HepG2 (cell line): ENCODE measurements around the gene KDM5B. TPM values are rescaled to one million over a fixed set of nuclear protein-coding genes. Genes with fewer than 3 reads are reported as not detected.
A peak's percentile ranks its signal among the peaks of the same experiment; 100 is the strongest.

Experiments used
- ATAC-seq: fragments of 200-7000 bp; cut with Tn5 transposase; 3 replicates; pipeline ENCODE4 v1.9.1; 2020; ENCODE audit warnings: mild to moderate bottlenecking, moderate library complexity
- BruUV-seq: library from RNA; stranded (reverse); fragments of 400-500 nt; replicated peaks from 2 replicates; lab custom pipeline; 2021; lab: Mats Ljungman, UMichigan
- CTCF ChIA-PET: fragments of 300-600 bp; formaldehyde crosslinking; extraction: SDS; loops from one replicate; lab custom pipeline; 2021; ENCODE audit warnings: low total read pairs, inconsistent platforms, low intra/inter-chr PET ratio; lab: Yijun Ruan, JAX
- POLR2A ChIA-PET: fragments of 350-600 bp; sonication (Branson Sonifier 250); formaldehyde crosslinking; loops from one replicate; lab custom pipeline; 2020; ENCODE audit warnings: antibody characterized with exemption, inconsistent platforms; lab: Yijun Ruan, JAX
- DNase-seq: peaks from one replicate; pipeline ENCODE4 v3.0.0-alpha.2; 2015; ENCODE audit warnings: low spot score
- FAIRE-seq: peaks from 3 replicates; lab custom pipeline; 2011; peaks lifted over from hg19 to GRCh38; lab: Jason Lieb, UNC
- H2AFZ ChIP-seq: one replicate; pipeline ENCODE4 v1.6.1; 2011; ENCODE audit warnings: low read length, inconsistent platforms
- H3K27ac ChIP-seq: fragments of 300-600 bp; 3 replicates; pipeline ENCODE4 v1.8.0; 2011; ENCODE audit warnings: mixed run types, mild to moderate bottlenecking, mixed read lengths, low read length, inconsistent platforms; ENCODE audit not compliant: insufficient read depth; ENCODE audit errors: extremely low read length
- H3K27me3 ChIP-seq, 2 experiments: fragments of 200-600 bp in 1 of 2; 2 replicates in 1 of 2; 3 replicates in 1 of 2; pipeline versions ENCODE4 v1.6.0 to v1.8.0; 2011; ENCODE audit warnings: low read length in 2 of 2, mild to moderate bottlenecking in 2 of 2, moderate library complexity in 2 of 2, inconsistent platforms in 1 of 2; ENCODE audit not compliant: insufficient read depth in 2 of 2, control insufficient read depth in 1 of 2
- H3K36me3 ChIP-seq, 2 experiments: fragments of 200-600 bp in 1 of 2; replicated peaks in 1 of 2; 2 replicates in 1 of 2; 3 replicates in 1 of 2; pipeline versions ENCODE4 v1.5.1 to v1.8.0; 2011; ENCODE audit warnings: low read length in 2 of 2, inconsistent platforms in 1 of 2; ENCODE audit not compliant: insufficient read depth in 2 of 2, control insufficient read depth in 1 of 2
- H3K4me1 ChIP-seq: 2 replicates; pipeline ENCODE4 v1.5.1; 2012; ENCODE audit warnings: low read length, inconsistent platforms; ENCODE audit not compliant: insufficient read depth
- H3K4me2 ChIP-seq: 2 replicates; pipeline ENCODE4 v1.6.0; 2011; ENCODE audit warnings: low read depth, low read length, inconsistent platforms
- H3K4me3 ChIP-seq, 3 experiments: fragments of 200-600 bp in 1 of 3; sonication (generic), shearing (Covaris generic) in 1 of 3; replicated peaks in 1 of 3; 2 replicates each; pipeline ENCODE4 v1.5.1; 2011 to 2016; ENCODE audit warnings: low read length in 3 of 3, inconsistent platforms in 2 of 3, low read depth in 2 of 3, mild to moderate bottlenecking in 2 of 3, control low read depth in 1 of 3, mixed read lengths in 1 of 3; ENCODE audit not compliant: insufficient read depth in 1 of 3
- H3K79me2 ChIP-seq: one replicate; pipeline ENCODE4 v1.6.1; 2011; ENCODE audit warnings: low read length, inconsistent platforms; ENCODE audit not compliant: insufficient read depth
- H3K9ac ChIP-seq: 2 replicates; pipeline ENCODE4 v1.6.0; 2011; ENCODE audit warnings: mild to moderate bottlenecking, low read depth, low read length, inconsistent platforms; ENCODE audit not compliant: insufficient read depth
- H3K9me3 ChIP-seq: 2 replicates; pipeline ENCODE4 v1.5.1; 2012; ENCODE audit warnings: mild to moderate bottlenecking, low read length
- H4K20me1 ChIP-seq: 2 replicates; pipeline ENCODE4 v1.6.0; 2011; ENCODE audit warnings: inconsistent platforms, mild to moderate bottlenecking, low read length, moderate library complexity; ENCODE audit not compliant: insufficient read depth
- FOXP1 ChIP-seq, 2 experiments: fragments of 450-650 bp in 1 of 2; IDR thresholded peaks; 2 replicates each; pipeline ENCODE4 v1.6.1; 2017 to 2018; ENCODE audit warnings: antibody characterized with exemption in 1 of 2
- GZF1 ChIP-seq: sonication (generic); formaldehyde crosslinking; IDR thresholded peaks from 2 replicates; pipeline ENCODE4 v1.5.1; 2020; ENCODE audit warnings: mild to moderate bottlenecking, missing genetic modification reagents
- HNF4G ChIP-seq, 2 experiments: sonication (generic) in 1 of 2; formaldehyde crosslinking in 1 of 2; IDR thresholded peaks; 2 replicates each; pipeline versions ENCODE4 v1.4.0 to v1.6.1; 2011 to 2020; ENCODE audit warnings: borderline replicate concordance in 2 of 2, low read depth in 2 of 2, mild to moderate bottlenecking in 2 of 2, low read length in 1 of 2, missing genetic modification reagents in 1 of 2, moderate library complexity in 1 of 2
- KAT8 ChIP-seq: IDR thresholded peaks from 2 replicates; pipeline ENCODE4 v1.6.1; 2016; ENCODE audit warnings: missing genetic modification reagents, missing compliant biosample characterization
- NCOR1 ChIP-seq: fragments of 200-600 bp; sonication (generic); IDR thresholded peaks from 2 replicates; pipeline ENCODE4 v1.7.0; 2017; ENCODE audit warnings: antibody characterized with exemption, low read length, borderline replicate concordance
- SP140L ChIP-seq: sonication (generic); formaldehyde crosslinking; IDR thresholded peaks from 2 replicates; pipeline ENCODE4 v1.4.0; 2020; ENCODE audit warnings: missing genetic modification reagents, borderline replicate concordance
- TAF15 ChIP-seq: fragments of 200-400 bp; formaldehyde crosslinking; IDR thresholded peaks from one replicate; pipeline ENCODE4 v1.6.1; 2018; ENCODE audit warnings: mild to moderate bottlenecking, low read depth, low read length; ENCODE audit not compliant: poor library complexity, severe bottlenecking
- TEF ChIP-seq: sonication (generic); formaldehyde crosslinking; IDR thresholded peaks from 2 replicates; pipeline ENCODE4 v1.5.0; 2020; ENCODE audit warnings: missing genetic modification reagents
- TRIM24 ChIP-seq: sonication (generic); formaldehyde crosslinking; IDR thresholded peaks from 2 replicates; pipeline ENCODE4 v1.8.0; 2022; ENCODE audit warnings: mild to moderate bottlenecking, missing genetic modification reagents
- U2AF2 ChIP-seq: fragments of 200-400 bp; formaldehyde crosslinking; IDR thresholded peaks from 2 replicates; pipeline ENCODE4 v1.6.1; 2017; ENCODE audit warnings: low read depth, mild to moderate bottlenecking, low read length
- ZNF430 ChIP-seq: sonication (generic); formaldehyde crosslinking; IDR thresholded peaks from 2 replicates; pipeline ENCODE4 v1.9.0; 2021; ENCODE audit warnings: mild to moderate bottlenecking, missing genetic modification reagents
- ZNF543 ChIP-seq: sonication (generic); formaldehyde crosslinking; IDR thresholded peaks from 2 replicates; pipeline ENCODE4 v1.4.0; 2020; ENCODE audit warnings: mild to moderate bottlenecking, missing genetic modification reagents
- ZNF710 ChIP-seq: sonication (generic); formaldehyde crosslinking; IDR thresholded peaks from 2 replicates; pipeline ENCODE4 v1.5.0; 2020; ENCODE audit warnings: mild to moderate bottlenecking, missing genetic modification reagents, borderline replicate concordance
- ZSCAN20 ChIP-seq: sonication (generic); formaldehyde crosslinking; IDR thresholded peaks from 2 replicates; pipeline ENCODE4 v1.4.0; 2020; ENCODE audit warnings: missing genetic modification reagents, mild to moderate bottlenecking, borderline replicate concordance
- WGBS: methylation state at CpG from one replicate; pipeline ENCODE4 v1.1.6; 2017; ENCODE audit warnings: low lambda C conversion rate; 5-methylcytosine and 5-hydroxymethylcytosine counted together
- in situ Hi-C: cut with HindIII; loops from 2 replicates; pipeline ENCODE4 v1.10.0; 2017; ENCODE audit warnings: low pct_unique_long_range_greater_than_20kb; ENCODE audit not compliant: extremely low pct_ligation_motif_present
- intact Hi-C: fragments of 100-400 bp; cut with micrococcal nuclease; formaldehyde crosslinking; loops from one replicate; pipeline ENCODE4 v1.10.0; 2022; ENCODE audit not compliant: unreplicated experiment
- polyA plus RNA-seq, 8 experiments: library from polyadenylated mRNA; depleted of rRNA in 3 of 8; stranded (reverse) in 7 of 8; unstranded in 1 of 8; fragments of >200 nt; fragmentation: Illumina TruSeq in 4 of 8; extraction: Trizol in 4 of 8; gene quantifications; 2 replicates each; pipeline versions ENCODE4 v1.2.1 to v1.2.3, GENCODE V29; 2011 to 2016; ENCODE audit warnings: low read depth in 4 of 8, missing spikeins in 1 of 8, mixed read lengths in 1 of 8; ENCODE audit not compliant: insufficient read depth in 1 of 8
- total RNA-seq, 5 experiments: library from RNA; depleted of rRNA; stranded (reverse); fragments of >200 nt; fragmentation: Illumina TruSeq; extraction: Trizol; gene quantifications; 2 replicates each; pipeline ENCODE4 v1.2.3, GENCODE V29; 2016; ENCODE audit warnings: low read depth in 1 of 5

The KDM5B gene
- total and polyA plus RNA-seq, 2 of the 13 experiments (the other 11 are each of a cell fraction or from before 2014, with no cell fraction given) = 34.2 to 35.4 TPM

- ATAC-seq = no peak
- peak; percentile 14; the same call in 1 of the 2 replicates for TF ChIP-seq HNF4G (IDR thresholded peaks at IDR 0.05; ENCODE audit: borderline replicate concordance, low read depth, low read length)
- no peak for TF ChIP-seq HNF4G (CRISPR knock-in tag; IDR thresholded peaks at IDR 0.05; ENCODE audit: borderline replicate concordance, low read depth)
- no peak for TF ChIP-seq ZNF430 (CRISPR knock-in tag)
- H3K27ac ChIP-seq = no peak overlapping the region
- no peak overlapping the region for H2AFZ ChIP-seq
- CTCF ChIA-PET = no interaction called here
- H3K79me2 ChIP-seq = peaks cover 77% of the 10 kb centered on the region
- no peaks in the 10 kb centered on the region for H3K36me3 ChIP-seq
- no TSS peak for BruUV-seq
- no peak overlapping the region for H3K9ac ChIP-seq
- no peaks in the 10 kb centered on the region for H3K9me3 ChIP-seq
- no peak overlapping the region for H3K4me3 ChIP-seq
- H3K4me2 ChIP-seq = no peak overlapping the region
- peaks cover 82% of the 10 kb centered on the region for H4K20me1 ChIP-seq
- peaks cover 16% of the 10 kb centered on the region for H3K4me1 ChIP-seq
- no peak for FAIRE-seq
- 76% methylated on average over 3 of the region's 3 CpGs for WGBS
- DNase-seq = no peak
- intact Hi-C loops = no loop called here
- in situ Hi-C loops = no loop called here
- H3K27me3 ChIP-seq = no peaks in the 10 kb centered on the region
- POLR2A ChIA-PET = interaction anchor here (1.1 kb wide), 1 partner anchor 19 kb away, joined by 3 read pairs; the partner anchor contains the start of gene KDM5B
Observed at GRCh38 chr1:202788800-202789199, 19.4 kb downstream of the KDM5B start.

- WGBS = 74% methylated on average over 4 of the region's 4 CpGs
- H3K27me3 ChIP-seq = no peaks in the 10 kb centered on the region
- peaks cover 72% of the 10 kb centered on the region for H3K79me2 ChIP-seq
- H2AFZ ChIP-seq = no peak overlapping the region
- peaks cover 77% of the 10 kb centered on the region for H4K20me1 ChIP-seq
- TF ChIP-seq KAT8 (CRISPR knock-in tag) = no peak
- no peak for TF ChIP-seq NCOR1
- TF ChIP-seq ZNF710 = no peak
- no peak for TF ChIP-seq SP140L
- TF ChIP-seq TAF15 = no peak
- TF ChIP-seq GZF1 (CRISPR knock-in tag) = no peak
- TF ChIP-seq TEF = no peak
- TF ChIP-seq FOXP1 (IDR thresholded peaks at IDR 0.05) = no peak
- TF ChIP-seq FOXP1 (CRISPR knock-in tag; IDR thresholded peaks at IDR 0.05) = no peak
- no peak for TF ChIP-seq ZSCAN20 (CRISPR knock-in tag)
- TF ChIP-seq ZNF543 (CRISPR knock-in tag) = no peak
- no peak for TF ChIP-seq TRIM24
- no peak for TF ChIP-seq U2AF2
- H3K9ac ChIP-seq = no peak overlapping the region
- H3K9me3 ChIP-seq = no peaks in the 10 kb centered on the region
- DNase-seq (no peak), FAIRE-seq (no peak), ATAC-seq (no peak)
- in situ Hi-C loops = no loop called here
- H3K4me2 ChIP-seq = no peak overlapping the region
- POLR2A ChIA-PET = no interaction called here
- peaks cover 16% of the 10 kb centered on the region for H3K4me1 ChIP-seq
- no TSS peak for BruUV-seq
- no peak overlapping the region for H3K27ac ChIP-seq
- H3K4me3 ChIP-seq = no peak overlapping the region
- intact Hi-C loops = no loop called here
- CTCF ChIA-PET = no interaction called here
- no peaks in the 10 kb centered on the region for H3K36me3 ChIP-seq
Observed at GRCh38 chr1:202786804-202787203, 21.4 kb downstream of the KDM5B start.
